GM23338 (cell line): Measurements from ENCODE around the gene STIM1. TPM values are rescaled to one million over a fixed set of nuclear protein-coding genes. Genes with fewer than 3 reads are reported as not detected.

Experiments used
- ATAC-seq: fragments of 200-7000 bp; cut with Tn5 transposase; 3 replicates; pipeline ENCODE4 v1.9.1; 2020
- DNase-seq: peaks from one replicate; pipeline ENCODE4 v3.0.0-alpha.2; 2015; ENCODE audit warnings: low spot score
- H2AFZ ChIP-seq: fragments of 200-600 bp; sonication (generic); 2 replicates; pipeline ENCODE4 v1.8.0; 2016; ENCODE audit warnings: antibody characterized with exemption, mild to moderate bottlenecking, moderate library complexity
- H3F3A ChIP-seq: fragments of 200-600 bp; sonication (generic); replicated peaks from 2 replicates; pipeline ENCODE4 v1.8.0; 2017; ENCODE audit warnings: antibody characterized with exemption, mixed run types, low read depth
- H3K27ac ChIP-seq: fragments of 200-600 bp; sonication (generic); 2 replicates; pipeline ENCODE4 v1.6.1; 2016; ENCODE audit warnings: low read depth
- H3K27me3 ChIP-seq: fragments of 200-600 bp; sonication (generic); 2 replicates; pipeline ENCODE4 v1.8.0; 2016; ENCODE audit warnings: mild to moderate bottlenecking, mixed run types, moderate library complexity; ENCODE audit not compliant: insufficient read depth
- H3K36me3 ChIP-seq: fragments of 200-600 bp; sonication (generic); 2 replicates; pipeline ENCODE4 v1.8.0; 2016; ENCODE audit warnings: mild to moderate bottlenecking; ENCODE audit not compliant: insufficient read depth
- H3K4me1 ChIP-seq: fragments of 200-600 bp; sonication (generic); 2 replicates; pipeline ENCODE4 v1.8.0; 2016; ENCODE audit warnings: mild to moderate bottlenecking, moderate library complexity; ENCODE audit not compliant: insufficient read depth
- H3K4me2 ChIP-seq: fragments of 200-600 bp; sonication (generic); 2 replicates; pipeline ENCODE4 v1.7.1; 2017; ENCODE audit warnings: mixed run types
- H3K4me3 ChIP-seq: fragments of 200-600 bp; sonication (generic); 2 replicates; pipeline ENCODE4 v1.6.1; 2016; ENCODE audit warnings: mixed run types
- H3K79me2 ChIP-seq: fragments of 200-600 bp; sonication (generic); replicated peaks from 2 replicates; pipeline ENCODE4 v1.8.0; 2017; ENCODE audit warnings: mild to moderate bottlenecking; ENCODE audit not compliant: insufficient read depth
- H3K9me2 ChIP-seq: fragments of 200-600 bp; sonication (generic); 2 replicates; pipeline ENCODE4 v1.8.0; 2017; ENCODE audit not compliant: insufficient read depth
- H4K20me1 ChIP-seq: fragments of 200-600 bp; sonication (generic); replicated peaks from 2 replicates; pipeline ENCODE4 v1.8.0; 2017; ENCODE audit warnings: mild to moderate bottlenecking; ENCODE audit not compliant: insufficient read depth
- H3K27ac Mint-ChIP-seq: 2 replicates; pipeline ENCODE4 v1.8.0; 2020; ENCODE audit warnings: inconsistent platforms, mild to moderate bottlenecking, moderate library complexity, mixed read lengths
- H3K27me3 Mint-ChIP-seq: 3 replicates; pipeline ENCODE4 v1.8.0; 2022; ENCODE audit warnings: low read depth, mild to moderate bottlenecking, moderate library complexity, mixed read lengths, inconsistent platforms; ENCODE audit not compliant: insufficient read depth, poor library complexity
- H3K36me3 Mint-ChIP-seq: 3 replicates; pipeline ENCODE4 v1.8.0; 2021; ENCODE audit warnings: low read depth, mild to moderate bottlenecking, inconsistent platforms, moderate library complexity, mixed read lengths
- H3K4me1 Mint-ChIP-seq: 3 replicates; pipeline ENCODE4 v1.8.0; 2020; ENCODE audit warnings: mild to moderate bottlenecking, inconsistent platforms, mixed read lengths
- H3K4me3 Mint-ChIP-seq: 3 replicates; pipeline ENCODE4 v1.8.0; 2021; ENCODE audit warnings: moderate library complexity, mild to moderate bottlenecking, inconsistent platforms, mixed read lengths
- H3K9me3 Mint-ChIP-seq: 3 replicates; pipeline ENCODE4 v1.8.0; 2020; ENCODE audit warnings: moderate library complexity, mild to moderate bottlenecking, inconsistent platforms, mixed read lengths
- POLR2AphosphoS5 ChIP-seq: IDR thresholded peaks from 2 replicates; pipeline ENCODE4 v1.6.1; 2016; ENCODE audit warnings: antibody characterized with exemption, low read depth
- ZNF462 ChIP-seq: fragments of 250-450 bp; sonication (Bioruptor Pico); IDR thresholded peaks from 2 replicates; pipeline ENCODE4 v1.5.0; 2020; ENCODE audit warnings: mild to moderate bottlenecking, moderate library complexity
- polyA plus RNA-seq: library from polyadenylated mRNA; unstranded; fragments of >200 nt; fragmentation: Nextera tagmentation; extraction: Ambion mirVana; gene quantifications from 2 replicates; pipeline ENCODE4 v1.2.1, GENCODE V29; 2016
- total RNA-seq: library from RNA; depleted of rRNA; stranded (reverse); fragments of >200 nt; shearing (Covaris generic); gene quantifications from 2 replicates; pipeline ENCODE4 v1.2.3, GENCODE V29; 2014
- TF ChIP-seq, protein P1 (sequence below): IDR thresholded peaks from 2 replicates; pipeline ENCODE4 v1.6.1; 2016; ENCODE audit warnings: antibody characterized with exemption
- TF ChIP-seq, protein P2 (sequence below): IDR thresholded peaks from one replicate; pipeline ENCODE4 v1.6.1; 2018; ENCODE audit warnings: antibody characterized with exemption; ENCODE audit not compliant: unreplicated experiment

The STIM1 gene
- total and polyA plus RNA-seq, 2 experiments from 2014 or later, result 3.5 to 14.0 TPM

GRCh38 chr11:3985631-3986030 is 130.2 kb downstream of the STIM1 start:
- Histone ChIP-seq H4K20me1 (no peaks in the 10 kb centered on the region), H3K79me2 (no peaks in the 10 kb centered on the region), H3K27me3 (no peaks in the 10 kb centered on the region), H3K4me2 (no peak overlapping the region), H3K4me1 (no peaks in the 10 kb centered on the region; the same call in 1 of the 2 replicates), H3K36me3 (no peaks in the 10 kb centered on the region), H3K9me2 (no peaks in the 10 kb centered on the region), H3K4me3 (no peak overlapping the region), H2AFZ (no peak overlapping the region), H3F3A (no peaks in the 10 kb centered on the region), H3K27ac (no peak overlapping the region)
- no peak for ATAC-seq
- Mint-ChIP-seq H3K4me3 (no peak overlapping the region), H3K27ac (no peak overlapping the region), H3K27me3 (peaks cover 2% of the 10 kb centered on the region), H3K36me3 (no peaks in the 10 kb centered on the region), H3K9me3 (no peaks in the 10 kb centered on the region), H3K4me1 (peaks cover 5% of the 10 kb centered on the region; the same call in 2 of the 3 replicates)
- TF ChIP-seq ZNF462 (CRISPR knock-in tag), result no peak
- TF ChIP-seq, protein P1, sequence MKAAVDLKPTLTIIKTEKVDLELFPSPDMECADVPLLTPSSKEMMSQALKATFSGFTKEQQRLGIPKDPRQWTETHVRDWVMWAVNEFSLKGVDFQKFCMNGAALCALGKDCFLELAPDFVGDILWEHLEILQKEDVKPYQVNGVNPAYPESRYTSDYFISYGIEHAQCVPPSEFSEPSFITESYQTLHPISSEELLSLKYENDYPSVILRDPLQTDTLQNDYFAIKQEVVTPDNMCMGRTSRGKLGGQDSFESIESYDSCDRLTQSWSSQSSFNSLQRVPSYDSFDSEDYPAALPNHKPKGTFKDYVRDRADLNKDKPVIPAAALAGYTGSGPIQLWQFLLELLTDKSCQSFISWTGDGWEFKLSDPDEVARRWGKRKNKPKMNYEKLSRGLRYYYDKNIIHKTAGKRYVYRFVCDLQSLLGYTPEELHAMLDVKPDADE, result no peak
- TF ChIP-seq, protein P2, sequence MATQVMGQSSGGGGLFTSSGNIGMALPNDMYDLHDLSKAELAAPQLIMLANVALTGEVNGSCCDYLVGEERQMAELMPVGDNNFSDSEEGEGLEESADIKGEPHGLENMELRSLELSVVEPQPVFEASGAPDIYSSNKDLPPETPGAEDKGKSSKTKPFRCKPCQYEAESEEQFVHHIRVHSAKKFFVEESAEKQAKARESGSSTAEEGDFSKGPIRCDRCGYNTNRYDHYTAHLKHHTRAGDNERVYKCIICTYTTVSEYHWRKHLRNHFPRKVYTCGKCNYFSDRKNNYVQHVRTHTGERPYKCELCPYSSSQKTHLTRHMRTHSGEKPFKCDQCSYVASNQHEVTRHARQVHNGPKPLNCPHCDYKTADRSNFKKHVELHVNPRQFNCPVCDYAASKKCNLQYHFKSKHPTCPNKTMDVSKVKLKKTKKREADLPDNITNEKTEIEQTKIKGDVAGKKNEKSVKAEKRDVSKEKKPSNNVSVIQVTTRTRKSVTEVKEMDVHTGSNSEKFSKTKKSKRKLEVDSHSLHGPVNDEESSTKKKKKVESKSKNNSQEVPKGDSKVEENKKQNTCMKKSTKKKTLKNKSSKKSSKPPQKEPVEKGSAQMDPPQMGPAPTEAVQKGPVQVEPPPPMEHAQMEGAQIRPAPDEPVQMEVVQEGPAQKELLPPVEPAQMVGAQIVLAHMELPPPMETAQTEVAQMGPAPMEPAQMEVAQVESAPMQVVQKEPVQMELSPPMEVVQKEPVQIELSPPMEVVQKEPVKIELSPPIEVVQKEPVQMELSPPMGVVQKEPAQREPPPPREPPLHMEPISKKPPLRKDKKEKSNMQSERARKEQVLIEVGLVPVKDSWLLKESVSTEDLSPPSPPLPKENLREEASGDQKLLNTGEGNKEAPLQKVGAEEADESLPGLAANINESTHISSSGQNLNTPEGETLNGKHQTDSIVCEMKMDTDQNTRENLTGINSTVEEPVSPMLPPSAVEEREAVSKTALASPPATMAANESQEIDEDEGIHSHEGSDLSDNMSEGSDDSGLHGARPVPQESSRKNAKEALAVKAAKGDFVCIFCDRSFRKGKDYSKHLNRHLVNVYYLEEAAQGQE, result no peak
- no peak for TF ChIP-seq POLR2AphosphoS5
- no peak for DNase-seq
